ENCODE results near the gene RAP1GAP2.

Gene RAP1GAP2

DNA sequence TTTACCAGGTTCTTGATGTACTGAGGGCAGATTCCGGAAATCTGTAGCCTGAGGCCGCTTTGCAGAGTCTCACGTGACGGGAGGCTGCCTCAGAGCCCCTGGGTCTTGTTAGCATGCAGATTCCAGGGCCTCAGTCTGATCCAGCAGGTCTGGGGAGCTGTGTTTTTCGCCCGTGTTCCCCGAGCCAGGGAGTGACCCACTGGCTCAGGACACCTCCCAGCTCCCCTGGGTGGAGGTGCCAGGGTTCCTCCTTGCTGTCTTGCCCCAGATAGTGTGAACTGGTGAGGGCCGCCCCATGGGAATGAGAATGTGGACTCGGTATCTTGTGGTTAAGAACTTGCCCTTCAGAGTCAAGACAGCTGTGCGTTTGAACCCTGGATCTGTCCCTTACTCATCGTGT lies 168.6 kb downstream of the RAP1GAP2 start:
- in situ Hi-C loops (cut with HindIII; ENCODE audit: low sequenced_read_pairs), result no loop called here
- no peak overlapping the region for H3K4me3 ChIP-seq (ENCODE audit: low read depth, low read length)
- DNase-seq (ENCODE audit: low read depth), result no peak
- TF ChIP-seq, protein P1, sequence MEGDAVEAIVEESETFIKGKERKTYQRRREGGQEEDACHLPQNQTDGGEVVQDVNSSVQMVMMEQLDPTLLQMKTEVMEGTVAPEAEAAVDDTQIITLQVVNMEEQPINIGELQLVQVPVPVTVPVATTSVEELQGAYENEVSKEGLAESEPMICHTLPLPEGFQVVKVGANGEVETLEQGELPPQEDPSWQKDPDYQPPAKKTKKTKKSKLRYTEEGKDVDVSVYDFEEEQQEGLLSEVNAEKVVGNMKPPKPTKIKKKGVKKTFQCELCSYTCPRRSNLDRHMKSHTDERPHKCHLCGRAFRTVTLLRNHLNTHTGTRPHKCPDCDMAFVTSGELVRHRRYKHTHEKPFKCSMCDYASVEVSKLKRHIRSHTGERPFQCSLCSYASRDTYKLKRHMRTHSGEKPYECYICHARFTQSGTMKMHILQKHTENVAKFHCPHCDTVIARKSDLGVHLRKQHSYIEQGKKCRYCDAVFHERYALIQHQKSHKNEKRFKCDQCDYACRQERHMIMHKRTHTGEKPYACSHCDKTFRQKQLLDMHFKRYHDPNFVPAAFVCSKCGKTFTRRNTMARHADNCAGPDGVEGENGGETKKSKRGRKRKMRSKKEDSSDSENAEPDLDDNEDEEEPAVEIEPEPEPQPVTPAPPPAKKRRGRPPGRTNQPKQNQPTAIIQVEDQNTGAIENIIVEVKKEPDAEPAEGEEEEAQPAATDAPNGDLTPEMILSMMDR (IDR thresholded peaks at IDR 0.05; ENCODE audit: low read depth, low read length, missing control alignments), result no peak

DNA sequence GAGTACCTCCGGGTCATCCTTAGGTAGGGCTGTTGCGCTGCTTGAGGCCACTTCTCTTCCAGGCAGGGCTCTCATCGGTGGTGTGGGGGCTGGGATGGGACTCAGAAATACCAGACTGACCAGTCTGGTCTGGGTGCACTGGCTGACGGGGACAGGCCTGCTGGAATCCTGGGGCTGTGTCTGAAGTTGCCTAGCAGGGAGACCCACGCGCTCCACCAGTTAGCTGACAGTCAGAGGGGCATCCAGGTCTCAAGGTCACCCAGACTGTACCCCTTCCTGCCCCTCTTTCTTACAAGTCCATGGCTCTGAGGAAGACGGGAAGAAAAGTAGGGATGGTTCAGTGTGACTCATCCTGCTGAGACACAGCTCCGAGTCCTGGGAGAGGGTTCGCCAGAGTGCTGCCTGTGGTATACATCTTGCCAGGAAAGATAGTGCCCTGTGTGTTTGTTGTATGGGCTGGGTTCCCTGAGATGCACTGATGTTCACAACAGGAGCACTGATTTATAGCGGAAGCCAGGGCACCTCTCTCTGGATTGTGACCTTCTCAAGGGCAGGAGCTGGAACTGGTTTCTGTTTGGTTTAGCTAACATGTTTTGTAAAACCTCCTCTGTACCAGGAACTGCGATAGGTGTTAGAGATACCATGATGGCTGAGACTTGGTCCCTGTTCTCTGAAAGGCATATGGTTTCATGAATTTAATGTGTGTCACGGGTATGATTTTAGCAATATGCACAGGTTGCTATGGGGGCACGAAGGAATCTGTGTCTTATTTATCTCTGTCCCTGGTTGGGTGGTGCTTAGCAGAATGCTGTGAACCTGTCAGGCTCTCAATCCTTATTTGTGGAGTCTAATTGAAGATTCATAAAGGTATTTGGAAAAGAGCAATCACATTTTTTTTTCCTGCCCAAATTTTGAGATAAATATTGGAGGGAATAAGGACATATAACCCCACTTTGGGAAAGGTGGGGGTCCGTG lies 169.7 kb downstream of the RAP1GAP2 start:
- H3K4me3 ChIP-seq (ENCODE audit: low read depth, low read length), result no peak overlapping the region
- TF ChIP-seq, protein P1 (IDR thresholded peaks at IDR 0.05; ENCODE audit: low read depth, low read length, missing control alignments), result no peak
- in situ Hi-C loops (cut with HindIII; ENCODE audit: low sequenced_read_pairs), result no loop called here
- no peak for DNase-seq (ENCODE audit: low read depth)

DNA sequence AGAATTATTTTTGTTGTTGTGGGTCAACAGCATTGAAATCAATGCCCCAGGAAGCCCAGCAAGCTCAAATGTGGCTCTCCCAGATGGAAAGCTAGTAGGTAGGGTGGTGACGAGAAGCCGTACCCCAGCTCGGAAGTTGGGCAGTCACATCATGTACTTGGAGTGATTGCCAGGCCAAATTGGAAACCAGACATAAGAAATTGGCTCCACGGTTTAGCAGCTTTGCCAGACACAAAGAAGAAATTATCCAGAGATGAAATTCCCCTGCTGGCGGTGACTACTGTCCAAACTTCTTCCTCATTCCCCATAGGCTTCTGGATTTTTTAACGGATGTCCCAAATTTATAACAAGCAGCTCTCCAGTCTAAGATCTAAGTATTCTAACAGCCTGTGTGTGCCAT lies 171.3 kb downstream of the RAP1GAP2 start:
- TF ChIP-seq, protein P1 (IDR thresholded peaks at IDR 0.05; ENCODE audit: low read depth, low read length, missing control alignments), result no peak
- H3K4me3 ChIP-seq (ENCODE audit: low read depth, low read length), result no peak overlapping the region
- DNase-seq (ENCODE audit: low read depth), result no peak
- in situ Hi-C loops (cut with HindIII; ENCODE audit: low sequenced_read_pairs), result no loop called here

DNA sequence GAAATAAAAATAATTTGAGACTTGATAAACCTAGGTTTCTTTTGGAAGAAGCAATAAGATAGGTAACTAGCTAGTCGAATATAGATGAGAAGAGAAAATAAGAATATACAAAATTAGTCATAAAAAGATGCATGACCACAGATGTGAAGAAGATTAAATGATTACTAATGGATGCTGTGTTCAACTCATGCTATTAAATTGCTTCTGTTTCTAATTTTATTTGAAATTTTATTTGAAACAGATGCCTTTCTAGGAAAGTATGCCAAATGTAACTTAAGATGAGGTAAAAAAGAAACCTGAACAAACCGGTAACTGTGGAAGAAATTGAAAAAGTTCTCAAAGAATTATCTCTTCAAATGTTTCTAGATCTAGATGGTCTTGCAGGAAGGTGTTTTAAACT lies 175.6 kb downstream of the RAP1GAP2 start:
- DNase-seq (ENCODE audit: low read depth), result no peak
- in situ Hi-C loops (cut with HindIII; ENCODE audit: low sequenced_read_pairs), result no loop called here
- TF ChIP-seq, protein P1 (IDR thresholded peaks at IDR 0.05; ENCODE audit: low read depth, low read length, missing control alignments), result no peak
- H3K4me3 ChIP-seq (ENCODE audit: low read depth, low read length), result no peak overlapping the region

DNA sequence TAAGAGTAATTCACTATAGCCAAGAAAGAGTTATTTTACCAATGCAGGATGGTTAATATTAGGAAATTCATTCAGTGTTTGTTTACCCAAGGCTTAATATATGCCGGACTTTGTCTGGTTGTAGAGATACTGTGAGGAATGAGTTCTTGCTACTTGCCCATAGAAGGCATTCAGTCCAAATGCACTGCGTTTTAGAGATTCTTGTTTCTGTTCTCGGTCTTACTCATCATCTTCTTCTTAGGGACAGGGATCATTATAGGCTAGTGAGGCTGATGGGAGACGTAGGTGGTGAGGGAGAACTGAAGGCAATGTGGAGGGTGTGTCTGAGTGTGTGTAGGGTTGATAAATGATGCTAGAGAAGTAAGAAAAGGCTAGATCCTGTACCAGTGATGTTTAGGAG lies 176.5 kb downstream of the RAP1GAP2 start:
- in situ Hi-C loops (cut with HindIII; ENCODE audit: low sequenced_read_pairs), result no loop called here
- TF ChIP-seq, protein P1 (IDR thresholded peaks at IDR 0.05; ENCODE audit: low read depth, low read length, missing control alignments), result no peak
- no peak for DNase-seq (ENCODE audit: low read depth)
- H3K4me3 ChIP-seq (ENCODE audit: low read depth, low read length), result no peak overlapping the region

DNA sequence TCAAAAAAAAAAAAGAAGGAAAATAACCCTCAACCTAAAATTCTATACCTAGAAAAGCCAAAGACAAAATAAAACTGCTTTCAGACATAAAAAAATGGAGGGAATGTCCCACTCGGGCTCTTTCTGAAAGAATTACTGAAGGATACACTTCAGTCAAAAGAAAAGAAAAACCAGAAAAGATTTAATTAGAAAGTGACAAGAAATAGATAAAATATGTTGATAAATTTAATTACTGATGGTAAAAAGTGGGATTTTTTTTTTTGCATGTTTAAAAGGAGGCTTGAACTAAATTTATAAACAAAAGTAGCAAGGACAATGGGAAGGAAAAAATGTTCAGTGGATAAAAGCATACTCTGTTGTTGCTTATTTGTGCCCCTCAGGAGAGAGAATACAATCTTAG lies 178.1 kb downstream of the RAP1GAP2 start:
- DNase-seq (ENCODE audit: low read depth), result no peak
- in situ Hi-C loops (cut with HindIII; ENCODE audit: low sequenced_read_pairs), result no loop called here
- H3K4me3 ChIP-seq (ENCODE audit: low read depth, low read length), result no peak overlapping the region
- TF ChIP-seq, protein P1 (IDR thresholded peaks at IDR 0.05; ENCODE audit: low read depth, low read length, missing control alignments), result no peak
